ENCODE measurements around the gene DNAL1.

GRCh38 chr14:73725116-73726024 is 80.6 kb downstream of the DNAL1 start:
- TF ChIP-seq CTCF (conservative IDR thresholded peaks at IDR 0.05; ENCODE audit: low read depth, low read length), result no peak
- TF ChIP-seq EZH2 (IDR thresholded peaks at IDR 0.05; ENCODE audit: borderline replicate concordance, low read depth, low read length, poor library complexity, severe bottlenecking), result no peak

All from A673 (cell line).